Activated T-helper 1 cell treated with anti-CD3 and anti-CD28 coated beads, Interleukin-12 subunit alpha, Interleukin-12 subunit beta, Interleukin-2, Interleukin-4 antibody, amounts not matched to agents 30 ng/mL and 10 ng/mL and 1 ng/mL, durations not matched to agents 14 hours and 24 hours and 36 hours (primary cell): Measurements from ENCODE around the gene JAG2. TPM values are rescaled to one million over a fixed set of nuclear protein-coding genes. Genes with fewer than 3 reads are reported as not detected.

Experiments
- DNase-seq: peaks from one replicate; pipeline ENCODE4 v3.0.0; 2021; ENCODE audit warnings: low spot score
- H3K27ac Mint-ChIP-seq: one replicate; pipeline ENCODE4 v1.8.0; 2021; ENCODE audit warnings: mild to moderate bottlenecking, mixed read lengths
- H3K27me3 Mint-ChIP-seq: one replicate; pipeline ENCODE4 v1.8.0; 2022; ENCODE audit warnings: mild to moderate bottlenecking, moderate library complexity, mixed read lengths; ENCODE audit not compliant: insufficient read depth
- H3K36me3 Mint-ChIP-seq: one replicate; pipeline ENCODE4 v1.8.0; 2021; ENCODE audit warnings: low read depth, mixed read lengths
- H3K4me1 Mint-ChIP-seq: one replicate; pipeline ENCODE4 v1.8.0; 2021; ENCODE audit warnings: low read depth, mixed read lengths
- H3K4me3 Mint-ChIP-seq: one replicate; pipeline ENCODE4 v1.8.0; 2021; ENCODE audit warnings: mild to moderate bottlenecking, moderate library complexity, mixed read lengths
- H3K9me3 Mint-ChIP-seq: one replicate; pipeline ENCODE4 v1.8.0; 2021; ENCODE audit warnings: mixed read lengths
- intact Hi-C: fragments of 100-400 bp; cut with micrococcal nuclease; formaldehyde crosslinking; loops from one replicate; pipeline ENCODE4 v1.15.1; 2024
- total RNA-seq: library from RNA; stranded (reverse); gene quantifications from 2 replicates; pipeline ENCODE4 v1.2.3, GENCODE V29; 2022

The JAG2 gene
- total RNA-seq, 1 donor from 2014 or later = 7.4 TPM

DNA sequence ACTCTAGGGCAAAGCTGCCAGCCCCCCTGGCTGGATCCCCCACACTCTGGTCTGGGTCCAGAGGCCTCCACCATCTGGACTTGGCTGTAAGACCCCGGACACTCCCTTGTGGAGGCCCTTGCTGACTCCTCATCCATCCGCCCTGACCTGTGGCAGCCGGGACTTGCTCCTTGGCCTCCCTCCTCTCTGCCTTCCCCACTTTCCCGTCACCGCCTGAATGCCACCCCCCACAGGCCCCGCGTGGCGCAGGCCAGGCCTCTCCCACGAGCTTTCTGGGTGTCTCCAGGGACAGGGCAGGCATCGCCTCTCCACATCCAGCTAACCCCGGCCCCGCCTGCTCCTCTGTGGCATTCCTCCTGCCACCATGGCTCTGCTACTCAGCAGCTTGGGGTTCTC is 14.1 kb downstream of the JAG2 start:
- no peak overlapping the region for H3K27ac Mint-ChIP-seq
- H3K4me1 Mint-ChIP-seq = no peaks in the 10 kb centered on the region
- no peak overlapping the region for H3K4me3 Mint-ChIP-seq
- intact Hi-C loops = no loop called here
- H3K36me3 Mint-ChIP-seq = no peaks in the 10 kb centered on the region
- no peak for DNase-seq
- no peaks in the 10 kb centered on the region for H3K27me3 Mint-ChIP-seq
- H3K9me3 Mint-ChIP-seq = no peaks in the 10 kb centered on the region

GRCh38 chr14:105153739-105154475 is 14.7 kb downstream of the JAG2 start:
- no peak overlapping the region for H3K4me3 Mint-ChIP-seq
- no peaks in the 10 kb centered on the region for H3K36me3 Mint-ChIP-seq
- H3K4me1 Mint-ChIP-seq = no peaks in the 10 kb centered on the region
- H3K9me3 Mint-ChIP-seq = no peaks in the 10 kb centered on the region
- no peak overlapping the region for H3K27ac Mint-ChIP-seq
- DNase-seq = no peak
- H3K27me3 Mint-ChIP-seq = no peaks in the 10 kb centered on the region
- intact Hi-C loops = no loop called here

DNA sequence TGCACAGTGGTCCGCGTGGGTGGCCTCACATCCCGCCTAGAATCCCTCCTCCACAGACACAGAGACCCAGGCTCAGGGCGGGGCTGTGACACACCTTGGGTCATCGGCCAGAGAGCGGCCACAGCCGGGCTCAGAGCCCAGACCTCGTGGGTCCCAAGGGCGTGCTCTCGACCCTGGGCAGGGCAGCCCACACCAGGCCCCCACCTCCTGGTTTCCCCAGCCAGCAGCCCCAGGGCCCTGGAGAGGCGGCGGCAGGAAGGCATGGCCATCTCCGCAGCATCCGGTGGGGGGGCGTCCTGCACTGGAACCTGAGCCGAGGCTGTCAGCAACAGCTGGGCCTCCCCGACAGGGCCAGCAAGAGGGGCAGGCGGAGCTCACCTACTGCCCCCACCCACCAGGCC is 15.2 kb downstream of the JAG2 start:
- intact Hi-C loops = no loop called here
- H3K36me3 Mint-ChIP-seq = no peaks in the 10 kb centered on the region
- no peak overlapping the region for H3K27ac Mint-ChIP-seq
- H3K27me3 Mint-ChIP-seq = no peaks in the 10 kb centered on the region
- no peak for DNase-seq
- no peaks in the 10 kb centered on the region for H3K9me3 Mint-ChIP-seq
- H3K4me3 Mint-ChIP-seq = no peak overlapping the region
- H3K4me1 Mint-ChIP-seq = no peaks in the 10 kb centered on the region

GRCh38 chr14:105152794-105153241 is 15.8 kb downstream of the JAG2 start:
- Mint-ChIP-seq H3K27ac (no peak overlapping the region), H3K36me3 (no peaks in the 10 kb centered on the region), H3K9me3 (no peaks in the 10 kb centered on the region), H3K27me3 (no peaks in the 10 kb centered on the region), H3K4me1 (no peaks in the 10 kb centered on the region), H3K4me3 (no peak overlapping the region)
- no peak for DNase-seq
- intact Hi-C loops = no loop called here

GRCh38 chr14:105151838-105152793 is 16.5 kb downstream of the JAG2 start:
- no peak for DNase-seq
- Mint-ChIP-seq H3K9me3 (no peaks in the 10 kb centered on the region), H3K4me1 (no peaks in the 10 kb centered on the region), H3K36me3 (no peaks in the 10 kb centered on the region), H3K4me3 (no peak overlapping the region), H3K27ac (no peak overlapping the region), H3K27me3 (no peaks in the 10 kb centered on the region)
- intact Hi-C loops = no loop called here

- no peaks in the 10 kb centered on the region for H3K4me1 Mint-ChIP-seq
- H3K36me3 Mint-ChIP-seq = no peaks in the 10 kb centered on the region
- no peak for DNase-seq
- no peaks in the 10 kb centered on the region for H3K9me3 Mint-ChIP-seq
- H3K27me3 Mint-ChIP-seq = no peaks in the 10 kb centered on the region
- no peak overlapping the region for H3K4me3 Mint-ChIP-seq
- H3K27ac Mint-ChIP-seq = no peak overlapping the region
- intact Hi-C loops = no loop called here
These were observed 17.3 kb downstream of the JAG2 start for GRCh38 chr14:105151084-105151837.

- H3K36me3 Mint-ChIP-seq = no peaks in the 10 kb centered on the region
- H3K4me3 Mint-ChIP-seq = no peak overlapping the region
- no peak overlapping the region for H3K27ac Mint-ChIP-seq
- H3K9me3 Mint-ChIP-seq = no peaks in the 10 kb centered on the region
- intact Hi-C loops = no loop called here
- H3K4me1 Mint-ChIP-seq = no peaks in the 10 kb centered on the region
- H3K27me3 Mint-ChIP-seq = no peaks in the 10 kb centered on the region
- no peak for DNase-seq
These were observed 18.1 kb downstream of the JAG2 start for GRCh38 chr14:105150368-105151083.

DNA sequence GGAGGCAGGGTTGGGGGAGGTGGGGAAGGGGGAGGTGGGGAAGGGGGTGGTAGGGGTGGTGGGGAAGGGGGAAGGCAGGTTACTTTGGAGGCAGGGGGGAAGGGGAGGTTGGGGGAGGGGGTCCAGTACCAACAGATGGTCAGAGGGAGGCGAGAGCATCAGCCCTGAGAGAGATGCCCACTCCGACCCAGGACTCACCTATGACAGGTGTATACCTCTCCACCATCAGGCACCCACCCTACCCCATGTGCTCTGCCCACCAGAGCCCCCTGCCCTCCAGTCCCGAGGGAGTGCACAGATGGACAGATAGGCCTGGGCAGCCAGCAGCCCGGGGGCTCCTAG is 18.6 kb downstream of the JAG2 start:
- Mint-ChIP-seq H3K4me3 (no peak overlapping the region), H3K27ac (no peak overlapping the region), H3K4me1 (no peaks in the 10 kb centered on the region), H3K27me3 (no peaks in the 10 kb centered on the region), H3K9me3 (no peaks in the 10 kb centered on the region), H3K36me3 (no peaks in the 10 kb centered on the region)
- intact Hi-C loops = no loop called here
- DNase-seq = no peak

GRCh38 chr14:105149146-105149781 is 19.3 kb downstream of the JAG2 start:
- no peak overlapping the region for H3K4me3 Mint-ChIP-seq
- H3K27me3 Mint-ChIP-seq = no peaks in the 10 kb centered on the region
- DNase-seq = no peak
- H3K9me3 Mint-ChIP-seq = no peaks in the 10 kb centered on the region
- no peaks in the 10 kb centered on the region for H3K4me1 Mint-ChIP-seq
- H3K27ac Mint-ChIP-seq = no peak overlapping the region
- intact Hi-C loops = no loop called here
- no peaks in the 10 kb centered on the region for H3K36me3 Mint-ChIP-seq

- no peaks in the 10 kb centered on the region for H3K9me3 Mint-ChIP-seq
- no peaks in the 10 kb centered on the region for H3K4me1 Mint-ChIP-seq
- H3K27me3 Mint-ChIP-seq = no peaks in the 10 kb centered on the region
- intact Hi-C loops = no loop called here
- no peak for DNase-seq
- no peaks in the 10 kb centered on the region for H3K36me3 Mint-ChIP-seq
- H3K4me3 Mint-ChIP-seq = no peak overlapping the region
- H3K27ac Mint-ChIP-seq = no peak overlapping the region
These were observed 19.9 kb downstream of the JAG2 start for GRCh38 chr14:105148604-105149145.

GRCh38 chr14:105147671-105148603 is 20.6 kb downstream of the JAG2 start:
- H3K27ac Mint-ChIP-seq = no peak overlapping the region
- no peaks in the 10 kb centered on the region for H3K4me1 Mint-ChIP-seq
- H3K9me3 Mint-ChIP-seq = no peaks in the 10 kb centered on the region
- no peak overlapping the region for H3K4me3 Mint-ChIP-seq
- no peaks in the 10 kb centered on the region for H3K27me3 Mint-ChIP-seq
- intact Hi-C loops = no loop called here
- no peaks in the 10 kb centered on the region for H3K36me3 Mint-ChIP-seq
- DNase-seq = no peak
